Upper lobe of right lung (tissue), 1 donor: ENCODE results near the gene CDH23. TPM values are rescaled to one million over a fixed set of nuclear protein-coding genes. Genes with fewer than 3 reads are reported as not detected.

Source experiments
- ATAC-seq: fragments of 200-7000 bp; cut with Tn5 transposase; one replicate; pipeline ENCODE4 v1.9.1; 2020; ENCODE audit warnings: mild to moderate bottlenecking, moderate library complexity
- DNase-seq: peaks from one replicate; pipeline ENCODE4 v3.0.0-alpha.2; 2020
- H3K27ac ChIP-seq: fragments of 200-600 bp; one replicate; pipeline ENCODE4 v1.8.0; 2022
- H3K27me3 ChIP-seq: fragments of 200-600 bp; one replicate; pipeline ENCODE4 v1.8.0; 2022; ENCODE audit warnings: mild to moderate bottlenecking
- H3K36me3 ChIP-seq: fragments of 200-600 bp; one replicate; pipeline ENCODE4 v1.8.0; 2022
- H3K4me1 ChIP-seq: fragments of 200-600 bp; one replicate; pipeline ENCODE4 v1.8.0; 2022
- H3K4me3 ChIP-seq: fragments of 200-600 bp; one replicate; pipeline ENCODE4 v1.8.0; 2022; ENCODE audit warnings: mild to moderate bottlenecking
- H3K9me3 ChIP-seq: fragments of 200-600 bp; one replicate; pipeline ENCODE4 v1.8.0; 2022
- CTCF ChIP-seq: fragments of 200-600 bp; IDR thresholded peaks from one replicate; pipeline ENCODE4 v1.8.0; 2022; ENCODE audit warnings: antibody characterized with exemption
- intact Hi-C: fragments of 100-400 bp; cut with DNase I; formaldehyde crosslinking; loops from one replicate; pipeline ENCODE4 v1.11.0; 2022
- total RNA-seq: library from RNA; stranded (reverse); fragmentation: NEBNext Ultra II Directional; extraction: Animal tissue kit (Norgen Biotek cat#: 25700); gene quantifications from one replicate; pipeline ENCODE4 v1.2.1, GENCODE V29; 2021
- donor health status: DM: no; HTN: yes; CAD: no; lungs with severe emphysema.

Gene CDH23
- total RNA-seq, 1 donor from 2014 or later: 10.9 TPM

GRCh38 chr10:71573562-71574518, 177.1 kb downstream of the CDH23 start:
- TF ChIP-seq CTCF: no peak
- no peak overlapping the region for H3K4me3 ChIP-seq
- DNase-seq: peak; percentile 51
- no peaks in the 10 kb centered on the region for H3K9me3 ChIP-seq
- H3K27me3 ChIP-seq: no peaks in the 10 kb centered on the region
- H3K27ac ChIP-seq: no peak overlapping the region
- peaks cover 7% of the 10 kb centered on the region for H3K4me1 ChIP-seq
- no peaks in the 10 kb centered on the region for H3K36me3 ChIP-seq
- no peak for ATAC-seq
- intact Hi-C loops: no loop called here

- no peaks in the 10 kb centered on the region for H3K36me3 ChIP-seq
- DNase-seq (peak; percentile 65), ATAC-seq (peak; percentile 47)
- no peak for TF ChIP-seq CTCF
- intact Hi-C loops: no loop called here
- no peaks in the 10 kb centered on the region for H3K9me3 ChIP-seq
- no peak overlapping the region for H3K27ac ChIP-seq
- H3K4me1 ChIP-seq: peaks cover 7% of the 10 kb centered on the region
- no peaks in the 10 kb centered on the region for H3K27me3 ChIP-seq
- no peak overlapping the region for H3K4me3 ChIP-seq
These were observed 178.7 kb downstream of the CDH23 start for GRCh38 chr10:71575451-71575850.

GRCh38 chr10:71575934-71576801, 179.4 kb downstream of the CDH23 start:
- Histone ChIP-seq H3K4me1 (peaks cover 7% of the 10 kb centered on the region), H3K36me3 (no peaks in the 10 kb centered on the region), H3K27ac (no peak overlapping the region), H3K27me3 (no peaks in the 10 kb centered on the region), H3K9me3 (no peaks in the 10 kb centered on the region), H3K4me3 (no peak overlapping the region)
- intact Hi-C loops: no loop called here
- DNase-seq (peak; percentile 61), ATAC-seq (peak; percentile 44)
- no peak for TF ChIP-seq CTCF

GRCh38 chr10:71576842-71577241, 180.1 kb downstream of the CDH23 start:
- Histone ChIP-seq H3K27me3 (no peaks in the 10 kb centered on the region), H3K4me3 (no peak overlapping the region), H3K36me3 (no peaks in the 10 kb centered on the region), H3K9me3 (no peaks in the 10 kb centered on the region), H3K27ac (no peak overlapping the region), H3K4me1 (peaks cover 7% of the 10 kb centered on the region)
- DNase-seq (no peak), ATAC-seq (no peak)
- no peak for TF ChIP-seq CTCF
- intact Hi-C loops: no loop called here

GRCh38 chr10:71577345-71577744, 180.6 kb downstream of the CDH23 start:
- no peaks in the 10 kb centered on the region for H3K36me3 ChIP-seq
- no peak for DNase-seq
- ATAC-seq: no peak
- H3K4me1 ChIP-seq: peaks cover 7% of the 10 kb centered on the region
- intact Hi-C loops: no loop called here
- no peaks in the 10 kb centered on the region for H3K27me3 ChIP-seq
- no peak overlapping the region for H3K27ac ChIP-seq
- H3K4me3 ChIP-seq: no peak overlapping the region
- no peak for TF ChIP-seq CTCF
- H3K9me3 ChIP-seq: no peaks in the 10 kb centered on the region
